Osteoblast (primary cell): Measurements from ENCODE around the gene SNCG. TPM values are rescaled to one million over a fixed set of nuclear protein-coding genes. Genes with fewer than 3 reads are reported as not detected.
"Not testable (repeated sequence)": the region's sequence is repeated elsewhere in the genome, so short reads cannot be mapped to it uniquely, and the experiment has no call there.

ENCODE experiments used
- DNase-seq: peaks from one replicate; pipeline ENCODE4 v3.0.0; 2011; ENCODE audit warnings: low spot score, mixed read lengths; ENCODE audit not compliant: insufficient read length; ENCODE audit errors: missing footprints
- H2AFZ ChIP-seq: 2 replicates; pipeline ENCODE4 v1.6.0; 2011; ENCODE audit warnings: mild to moderate bottlenecking, low read length
- H3K27ac ChIP-seq: 2 replicates; pipeline ENCODE4 v1.5.1; 2011; ENCODE audit warnings: mild to moderate bottlenecking, low read depth, low read length, moderate library complexity
- H3K27me3 ChIP-seq: 2 replicates; pipeline ENCODE4 v1.6.0; 2012; ENCODE audit warnings: mild to moderate bottlenecking, control low read depth, inconsistent platforms, low read length, moderate library complexity; ENCODE audit not compliant: insufficient read depth
- H3K36me3 ChIP-seq: 2 replicates; pipeline ENCODE4 v1.5.1; 2011; ENCODE audit warnings: mild to moderate bottlenecking, low read length, control low read depth, moderate library complexity; ENCODE audit not compliant: insufficient read depth
- H3K4me1 ChIP-seq: 2 replicates; pipeline ENCODE4 v1.5.1; 2011; ENCODE audit warnings: mild to moderate bottlenecking, low read length, control low read depth, moderate library complexity; ENCODE audit not compliant: insufficient read depth
- H3K4me2 ChIP-seq: 2 replicates; pipeline ENCODE4 v1.6.0; 2011; ENCODE audit warnings: mild to moderate bottlenecking, low read length; ENCODE audit not compliant: insufficient read depth
- H3K4me3 ChIP-seq: fragments of 200-600 bp; sonication (generic); 3 replicates; pipeline ENCODE4 v1.5.1; 2012; ENCODE audit warnings: mild to moderate bottlenecking, low read length, inconsistent platforms; ENCODE audit not compliant: insufficient read depth
- H3K79me2 ChIP-seq: 2 replicates; pipeline ENCODE4 v1.6.0; 2012; ENCODE audit warnings: mild to moderate bottlenecking, low read length, control low read depth, inconsistent platforms; ENCODE audit not compliant: insufficient read depth
- H3K9me3 ChIP-seq: 2 replicates; pipeline ENCODE4 v1.5.1; 2011; ENCODE audit warnings: low read depth, low read length, control low read depth
- H4K20me1 ChIP-seq: 2 replicates; pipeline ENCODE4 v1.6.0; 2012; ENCODE audit warnings: mild to moderate bottlenecking, low read length, control low read depth; ENCODE audit not compliant: insufficient read depth
- CTCF ChIP-seq: IDR thresholded peaks from 2 replicates; pipeline ENCODE4 v1.5.1; 2011; ENCODE audit warnings: mild to moderate bottlenecking, low read depth, low read length, moderate library complexity; ENCODE audit errors: extremely low read depth
- total RNA-seq: library from RNA; depleted of rRNA; stranded (reverse); fragments of >200 nt; gene quantifications from 2 replicates; pipeline ENCODE4 v1.2.3, GENCODE V29; 2012

SNCG gene
- total RNA-seq, 1 donor = 0.36 TPM

DNA sequence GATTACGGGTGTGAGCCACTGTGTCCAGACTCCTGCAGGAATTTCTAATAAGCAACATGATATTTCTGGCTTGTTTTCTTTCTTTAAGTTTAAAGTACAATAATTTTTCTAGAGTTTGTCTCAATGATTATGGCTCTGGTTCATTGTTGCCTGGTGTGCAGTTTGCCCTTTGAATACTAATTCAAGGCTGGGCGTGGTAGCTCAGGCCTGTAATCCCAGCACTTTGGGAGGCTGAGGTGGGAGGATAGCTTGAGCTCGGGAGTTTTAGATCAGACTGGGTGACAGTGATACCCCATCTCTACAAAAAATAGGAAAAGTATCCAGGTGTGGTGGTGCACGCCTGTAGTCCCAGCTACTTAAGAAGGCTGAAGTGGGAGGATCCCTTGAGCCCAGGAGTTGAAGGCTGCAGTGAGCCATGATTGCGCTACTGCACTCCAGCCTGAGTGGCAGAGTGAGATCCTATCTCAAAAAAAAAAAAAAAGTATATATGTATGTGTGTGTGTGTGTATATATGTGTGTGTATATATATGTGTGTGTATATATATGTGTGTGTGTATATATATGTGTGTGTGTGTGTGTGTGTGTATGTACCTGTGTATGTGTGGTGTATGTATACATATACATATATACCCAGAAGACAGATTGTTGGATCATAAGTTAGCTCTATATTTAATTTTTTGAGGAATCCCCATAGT, 18.1 kb downstream of the SNCG start:
- Histone ChIP-seq H3K4me1 (peaks cover 29% of the 10 kb centered on the region), H3K79me2 (no peaks in the 10 kb centered on the region), H4K20me1 (no peaks in the 10 kb centered on the region), H3K36me3 (no peaks in the 10 kb centered on the region), H3K4me2 (no peak overlapping the region), H3K9me3 (no peaks in the 10 kb centered on the region), H2AFZ (no peak overlapping the region), H3K27me3 (no peaks in the 10 kb centered on the region), H3K4me3 (no peak overlapping the region), H3K27ac (no peak overlapping the region)
- no peak for DNase-seq
- TF ChIP-seq CTCF = no peak

DNA sequence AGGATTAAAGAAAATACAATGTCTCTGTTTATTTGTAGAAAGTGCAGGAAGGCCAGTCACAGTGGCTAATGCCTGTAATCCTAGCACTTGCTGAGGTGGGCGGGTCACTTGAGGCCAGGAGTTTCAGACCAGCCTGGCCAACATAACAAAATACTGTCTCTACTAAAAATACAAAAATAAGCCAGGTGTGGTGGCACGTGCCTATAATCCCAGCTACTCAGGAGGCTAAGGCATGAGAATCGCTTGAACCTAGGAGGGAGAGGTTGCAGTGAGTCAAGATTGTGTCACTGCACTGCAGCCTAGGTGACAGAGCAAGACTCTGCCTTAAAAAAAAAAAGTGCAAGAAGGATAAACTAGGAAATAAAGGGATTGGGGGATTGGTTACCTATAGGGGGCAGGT, 20.1 kb downstream of the SNCG start:
- H3K79me2 ChIP-seq, DNase-seq, H3K36me3 ChIP-seq, H3K27ac ChIP-seq, H3K4me2 ChIP-seq, H3K9me3 ChIP-seq, H2AFZ ChIP-seq, H3K27me3 ChIP-seq, H4K20me1 ChIP-seq, H3K4me3 ChIP-seq: not testable (repeated sequence)
- peaks cover 22% of the 10 kb centered on the region for H3K4me1 ChIP-seq

- Histone ChIP-seq H3K27ac (peak overlapping the region; percentile 37), H3K27me3 (no peaks in the 10 kb centered on the region), H2AFZ (no peak overlapping the region), H3K9me3 (no peaks in the 10 kb centered on the region), H3K4me2 (no peak overlapping the region), H3K4me1 (peaks cover 22% of the 10 kb centered on the region), H3K36me3 (no peaks in the 10 kb centered on the region), H3K79me2 (no peaks in the 10 kb centered on the region), H3K4me3 (no peak overlapping the region), H4K20me1 (no peaks in the 10 kb centered on the region)
- DNase-seq = peak; percentile 42
- TF ChIP-seq CTCF = no peak
Measured at GRCh38 chr10:86979296-86979818, 21.0 kb downstream of the SNCG start.

GRCh38 chr10:86979977-86980448, 21.6 kb downstream of the SNCG start:
- Histone ChIP-seq H3K4me1 (peaks cover 22% of the 10 kb centered on the region), H3K4me2 (peak overlapping the region; percentile 29), H3K4me3 (peak overlapping the region; percentile 6), H3K27ac (peak overlapping the region; percentile 42), H3K36me3 (no peaks in the 10 kb centered on the region), H3K79me2 (no peaks in the 10 kb centered on the region), H2AFZ (peak overlapping the region; percentile 60), H4K20me1 (no peaks in the 10 kb centered on the region), H3K9me3 (no peaks in the 10 kb centered on the region), H3K27me3 (no peaks in the 10 kb centered on the region)
- no peak for TF ChIP-seq CTCF
- peak; percentile 76 for DNase-seq

GRCh38 chr10:86981020-86981419, 22.6 kb downstream of the SNCG start:
- not testable (repeated sequence) for H3K4me3 ChIP-seq, H3K9me3 ChIP-seq, H2AFZ ChIP-seq, H3K4me2 ChIP-seq, H3K27ac ChIP-seq, H4K20me1 ChIP-seq, DNase-seq, H3K27me3 ChIP-seq, H3K79me2 ChIP-seq, H3K36me3 ChIP-seq
- peaks cover 22% of the 10 kb centered on the region for H3K4me1 ChIP-seq
